Endothelial cell of umbilical vein (primary cell): ENCODE results near the gene BRI3BP.

Experiments
- CTCF ChIP-seq, 2 donors: IDR thresholded peaks; 1 replicate in 1 of 2; 2 replicates in 1 of 2; pipeline ENCODE4 v1.5.1; 2011; ENCODE audit warnings: low read length in 2 of 2, mild to moderate bottlenecking in 2 of 2, moderate library complexity in 2 of 2, control low read depth in 1 of 2, inconsistent platforms in 1 of 2, low read depth in 1 of 2; ENCODE audit not compliant: insufficient read depth in 1 of 2; ENCODE audit errors: extremely low read depth in 1 of 2
- EZH2 ChIP-seq: IDR thresholded peaks from 2 replicates; pipeline ENCODE4 v1.6.1; 2012; ENCODE audit warnings: borderline replicate concordance, low read depth, mild to moderate bottlenecking, moderate library complexity, low read length, inconsistent platforms; ENCODE audit not compliant: severe bottlenecking
- FOS ChIP-seq: IDR thresholded peaks from 2 replicates; pipeline ENCODE4 v1.6.1; 2011; ENCODE audit warnings: mild to moderate bottlenecking, low read length, moderate library complexity, borderline replicate concordance; ENCODE audit not compliant: insufficient read depth
- MAX ChIP-seq: IDR thresholded peaks from 2 replicates; pipeline ENCODE4 v1.6.1; 2011; ENCODE audit not compliant: insufficient read depth, insufficient read length
- POLR2A ChIP-seq: IDR thresholded peaks from 2 replicates; pipeline ENCODE4 v1.6.1; 2012; ENCODE audit warnings: low read depth, mild to moderate bottlenecking, control low read depth, low read length
- POLR2AphosphoS5 ChIP-seq: IDR thresholded peaks from 2 replicates; pipeline ENCODE4 v1.6.1; 2012; ENCODE audit warnings: low read depth, mild to moderate bottlenecking, control low read depth, low read length, moderate library complexity; ENCODE audit not compliant: insufficient read depth

GRCh38 chr12:125068391-125068790 lies 74.9 kb downstream of the BRI3BP start:
- TF ChIP-seq CTCF (IDR thresholded peaks at IDR 0.05; ENCODE audit: extremely low read depth in 1 of 2, insufficient read depth in 1 of 2, low read depth in 1 of 2, low read length in 2 of 2) = no peak
- TF ChIP-seq POLR2A = no peak
- TF ChIP-seq MAX = no peak
- TF ChIP-seq EZH2 = no peak
- TF ChIP-seq POLR2AphosphoS5 = no peak
- TF ChIP-seq FOS = no peak
